ENCODE results near the gene KCNK1. TPM values are rescaled to one million over a fixed set of nuclear protein-coding genes. Genes with fewer than 3 reads are reported as not detected.

Gene KCNK1
- total RNA-seq, 1 experiment from 2014 or later = 24.3 TPM

- H3K27me3 Mint-ChIP-seq (ENCODE audit: insufficient read depth, unreplicated experiment) = no peaks in the 10 kb centered on the region
- H3K4me1 Mint-ChIP-seq (ENCODE audit: insufficient read depth, unreplicated experiment) = peaks cover 31% of the 10 kb centered on the region
- ChIA-PET POLR2A (interaction anchor here (2.5 kb wide), 1 partner anchor 11 kb away, joined by 12 read pairs; no protein-coding TSS in a partner anchor), CTCF (interaction anchor here (0.6 to 1.9 kb wide), 3 partner anchors 10 to 587 kb away, joined by 3 to 8 read pairs (median 3); no protein-coding TSS in a partner anchor)
- no peak for TF ChIP-seq CTCF (IDR thresholded peaks at IDR 0.05; ENCODE audit: unreplicated experiment)
- no TSS peak for BruUV-seq (replicated peaks)
- no peak overlapping the region for H3K27ac Mint-ChIP-seq (ENCODE audit: low read depth, unreplicated experiment)
- no peak overlapping the region for H3K4me3 Mint-ChIP-seq (ENCODE audit: unreplicated experiment)
- DNase-seq (ENCODE audit: unreplicated experiment) = no peak
- H3K9me3 Mint-ChIP-seq (ENCODE audit: unreplicated experiment) = peaks cover 10% of the 10 kb centered on the region
- intact Hi-C loops (cut with micrococcal nuclease) = no loop called here
- peaks cover 25% of the 10 kb centered on the region for H3K36me3 Mint-ChIP-seq (ENCODE audit: insufficient read depth, unreplicated experiment)
Measured at GRCh38 chr1:233638513-233638912, 24.6 kb downstream of the KCNK1 start.

- ChIA-PET CTCF (interaction anchor here (0.5 to 1.1 kb wide), 2 partner anchors 11 to 449 kb away, joined by 3 read pairs; no protein-coding TSS in a partner anchor), POLR2A (interaction anchor here (0.7 kb wide), 1 partner anchor 637 kb away, joined by 4 read pairs; no protein-coding TSS in a partner anchor)
Measured at GRCh38 chr1:233639611-233640010, 25.7 kb downstream of the KCNK1 start.

GRCh38 chr1:233640179-233640578 lies 26.3 kb downstream of the KCNK1 start:
- H3K4me3 Mint-ChIP-seq (ENCODE audit: unreplicated experiment) = no peak overlapping the region
- H3K27ac Mint-ChIP-seq (ENCODE audit: low read depth, unreplicated experiment) = no peak overlapping the region
- ChIA-PET CTCF (interaction anchor here (1.1 kb wide), 1 partner anchor 12 kb away, joined by 3 read pairs; no protein-coding TSS in a partner anchor), POLR2A (no interaction called here)
- H3K36me3 Mint-ChIP-seq (ENCODE audit: insufficient read depth, unreplicated experiment) = peaks cover 19% of the 10 kb centered on the region
- no peaks in the 10 kb centered on the region for H3K27me3 Mint-ChIP-seq (ENCODE audit: insufficient read depth, unreplicated experiment)
- BruUV-seq (replicated peaks) = no TSS peak
- no peak for TF ChIP-seq CTCF (IDR thresholded peaks at IDR 0.05; ENCODE audit: unreplicated experiment)
- intact Hi-C loops (cut with micrococcal nuclease) = no loop called here
- no peak for DNase-seq (ENCODE audit: unreplicated experiment)
- H3K9me3 Mint-ChIP-seq (ENCODE audit: unreplicated experiment) = peaks cover 10% of the 10 kb centered on the region
- peaks cover 31% of the 10 kb centered on the region for H3K4me1 Mint-ChIP-seq (ENCODE audit: insufficient read depth, unreplicated experiment)

More at GRCh38 chr1:233639611-233640010, 25.7 kb downstream of the KCNK1 start:
- Mint-ChIP-seq H3K9me3 (ENCODE audit: unreplicated experiment) (peaks cover 10% of the 10 kb centered on the region), H3K27me3 (ENCODE audit: insufficient read depth, unreplicated experiment) (no peaks in the 10 kb centered on the region), H3K36me3 (ENCODE audit: insufficient read depth, unreplicated experiment) (peaks cover 19% of the 10 kb centered on the region), H3K4me1 (ENCODE audit: insufficient read depth, unreplicated experiment) (peaks cover 31% of the 10 kb centered on the region), H3K27ac (ENCODE audit: low read depth, unreplicated experiment) (no peak overlapping the region), H3K4me3 (ENCODE audit: unreplicated experiment) (no peak overlapping the region)
- intact Hi-C loops (cut with micrococcal nuclease) = no loop called here
- no peak for TF ChIP-seq CTCF (IDR thresholded peaks at IDR 0.05; ENCODE audit: unreplicated experiment)
- BruUV-seq (replicated peaks) = no TSS peak
- peak; percentile 64 for DNase-seq (ENCODE audit: unreplicated experiment)

GRCh38 chr1:233641029-233641428 lies 27.1 kb downstream of the KCNK1 start:
- Mint-ChIP-seq H3K9me3 (ENCODE audit: unreplicated experiment) (peaks cover 8% of the 10 kb centered on the region), H3K27me3 (ENCODE audit: insufficient read depth, unreplicated experiment) (no peaks in the 10 kb centered on the region), H3K36me3 (ENCODE audit: insufficient read depth, unreplicated experiment) (peaks cover 19% of the 10 kb centered on the region), H3K4me3 (ENCODE audit: unreplicated experiment) (no peak overlapping the region), H3K27ac (ENCODE audit: low read depth, unreplicated experiment) (no peak overlapping the region), H3K4me1 (ENCODE audit: insufficient read depth, unreplicated experiment) (peaks cover 27% of the 10 kb centered on the region)
- DNase-seq (ENCODE audit: unreplicated experiment) = no peak
- ChIA-PET POLR2A (interaction anchor here (0.6 to 1.5 kb wide), 3 partner anchors 11 to 28 kb away, joined by 3 to 4 read pairs (median 3); no protein-coding TSS in a partner anchor), CTCF (interaction anchor here (0.7 to 1.3 kb wide), 2 partner anchors 9 to 500 kb away, joined by 3 to 4 read pairs; no protein-coding TSS in a partner anchor)
- no peak for TF ChIP-seq CTCF (IDR thresholded peaks at IDR 0.05; ENCODE audit: unreplicated experiment)
- intact Hi-C loops (cut with micrococcal nuclease) = no loop called here
- no TSS peak for BruUV-seq (replicated peaks)
